B cell (primary cell): ENCODE measurements around the gene CYTH4.

ENCODE experiments used
- EZH2 ChIP-seq: IDR thresholded peaks from 2 replicates; pipeline ENCODE4 v1.6.1; 2012; ENCODE audit warnings: borderline replicate concordance, low read depth, mild to moderate bottlenecking, moderate library complexity, low read length; ENCODE audit not compliant: insufficient read depth, poor library complexity, severe bottlenecking
- TF ChIP-seq, protein P1 (sequence below): fragments of 200-600 bp; IDR thresholded peaks from one replicate; pipeline ENCODE4 v1.8.0; 2022; ENCODE audit warnings: antibody characterized with exemption, mild to moderate bottlenecking

DNA sequence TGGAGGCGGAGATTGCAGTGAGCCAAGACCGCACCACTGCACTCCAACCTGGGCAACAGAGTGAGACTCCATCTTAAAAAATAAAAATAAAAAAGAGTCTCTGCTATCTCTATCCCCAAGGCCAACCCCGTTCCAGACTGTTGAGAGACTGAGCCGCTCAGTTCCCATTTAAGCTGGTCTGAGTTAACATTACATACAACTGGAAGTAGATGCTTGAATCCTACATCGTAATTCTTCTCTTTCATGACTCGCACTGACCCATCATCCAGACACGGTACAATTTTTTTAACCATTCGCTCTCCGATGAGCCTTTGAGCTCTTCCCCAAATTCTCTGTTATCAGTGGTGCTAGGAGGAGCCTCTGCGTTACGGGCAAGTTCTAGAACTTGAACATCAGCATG lies 4.9 kb upstream of the CYTH4 start:
- TF ChIP-seq, protein P1, sequence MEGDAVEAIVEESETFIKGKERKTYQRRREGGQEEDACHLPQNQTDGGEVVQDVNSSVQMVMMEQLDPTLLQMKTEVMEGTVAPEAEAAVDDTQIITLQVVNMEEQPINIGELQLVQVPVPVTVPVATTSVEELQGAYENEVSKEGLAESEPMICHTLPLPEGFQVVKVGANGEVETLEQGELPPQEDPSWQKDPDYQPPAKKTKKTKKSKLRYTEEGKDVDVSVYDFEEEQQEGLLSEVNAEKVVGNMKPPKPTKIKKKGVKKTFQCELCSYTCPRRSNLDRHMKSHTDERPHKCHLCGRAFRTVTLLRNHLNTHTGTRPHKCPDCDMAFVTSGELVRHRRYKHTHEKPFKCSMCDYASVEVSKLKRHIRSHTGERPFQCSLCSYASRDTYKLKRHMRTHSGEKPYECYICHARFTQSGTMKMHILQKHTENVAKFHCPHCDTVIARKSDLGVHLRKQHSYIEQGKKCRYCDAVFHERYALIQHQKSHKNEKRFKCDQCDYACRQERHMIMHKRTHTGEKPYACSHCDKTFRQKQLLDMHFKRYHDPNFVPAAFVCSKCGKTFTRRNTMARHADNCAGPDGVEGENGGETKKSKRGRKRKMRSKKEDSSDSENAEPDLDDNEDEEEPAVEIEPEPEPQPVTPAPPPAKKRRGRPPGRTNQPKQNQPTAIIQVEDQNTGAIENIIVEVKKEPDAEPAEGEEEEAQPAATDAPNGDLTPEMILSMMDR = no peak
- TF ChIP-seq EZH2 = no peak
